Gastrocnemius medialis (tissue), 4 donors: ENCODE measurements around the gene RBM47.

Source experiments
- POLR2A ChIP-seq, 2 donors: fragments of 450-650 bp; IDR thresholded peaks; one replicate each; pipeline ENCODE4 v1.6.1; 2017; ENCODE audit warnings: antibody characterized with exemption in 2 of 2, mild to moderate bottlenecking in 2 of 2, moderate library complexity in 2 of 2
- TF ChIP-seq, protein P1 (sequence below), 5 experiments: fragments of 450-650 bp in 3 of 5; fragments of 200-600 bp in 2 of 5; sonication (generic) in 2 of 5; IDR thresholded peaks in 4 of 5; conservative IDR thresholded peaks in 1 of 5; 1 replicate in 4 of 5; 2 replicates in 1 of 5; pipeline ENCODE4 v1.5.1; 2016 to 2019; ENCODE audit warnings: antibody characterized with exemption in 5 of 5, mild to moderate bottlenecking in 3 of 5, moderate library complexity in 3 of 5

DNA sequence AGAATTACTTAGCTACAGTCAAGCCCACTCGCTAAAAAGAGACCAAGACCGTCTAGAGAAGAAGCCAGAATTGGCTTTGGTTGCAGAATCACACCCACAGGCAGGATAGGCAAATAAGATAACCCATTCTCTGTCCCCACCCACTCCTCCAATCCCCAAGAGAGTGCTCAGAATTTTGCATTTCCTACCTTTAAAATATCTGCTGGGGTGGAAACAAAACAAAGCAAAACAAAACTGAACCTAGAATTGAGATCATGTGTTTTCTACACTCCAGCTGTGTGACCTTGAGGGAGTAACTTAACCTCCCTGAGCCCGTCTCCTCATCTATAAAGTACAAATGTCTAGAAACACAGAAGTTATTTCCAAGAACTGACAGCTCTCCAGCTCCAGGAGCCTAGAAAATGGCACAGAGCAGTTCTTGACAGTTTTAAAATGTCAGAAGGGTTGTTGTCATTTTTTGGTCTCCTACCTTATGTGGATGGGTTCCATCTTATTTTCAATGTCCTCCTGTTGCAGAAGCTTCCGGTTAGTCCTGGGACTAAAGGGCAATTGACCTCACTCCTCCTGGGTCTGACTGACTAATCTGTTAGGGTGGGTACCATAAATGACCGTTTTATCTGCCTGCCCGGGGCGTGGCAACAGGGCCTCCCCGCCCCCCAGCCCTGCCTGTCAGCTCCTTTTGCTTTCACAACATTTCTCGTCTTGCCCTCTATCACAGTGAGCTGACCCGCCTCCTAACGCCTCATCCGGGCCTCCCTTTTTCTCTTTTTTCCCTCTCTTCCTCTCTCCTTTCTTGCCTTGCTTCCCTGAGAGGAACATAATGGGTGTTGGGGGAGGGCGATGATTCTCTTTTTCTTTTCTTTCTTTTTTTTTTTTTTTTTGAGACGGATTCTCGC, 114.0 kb downstream of the RBM47 start:
- TF ChIP-seq POLR2A (IDR thresholded peaks at IDR 0.05) = no peak
- TF ChIP-seq, protein P1, sequence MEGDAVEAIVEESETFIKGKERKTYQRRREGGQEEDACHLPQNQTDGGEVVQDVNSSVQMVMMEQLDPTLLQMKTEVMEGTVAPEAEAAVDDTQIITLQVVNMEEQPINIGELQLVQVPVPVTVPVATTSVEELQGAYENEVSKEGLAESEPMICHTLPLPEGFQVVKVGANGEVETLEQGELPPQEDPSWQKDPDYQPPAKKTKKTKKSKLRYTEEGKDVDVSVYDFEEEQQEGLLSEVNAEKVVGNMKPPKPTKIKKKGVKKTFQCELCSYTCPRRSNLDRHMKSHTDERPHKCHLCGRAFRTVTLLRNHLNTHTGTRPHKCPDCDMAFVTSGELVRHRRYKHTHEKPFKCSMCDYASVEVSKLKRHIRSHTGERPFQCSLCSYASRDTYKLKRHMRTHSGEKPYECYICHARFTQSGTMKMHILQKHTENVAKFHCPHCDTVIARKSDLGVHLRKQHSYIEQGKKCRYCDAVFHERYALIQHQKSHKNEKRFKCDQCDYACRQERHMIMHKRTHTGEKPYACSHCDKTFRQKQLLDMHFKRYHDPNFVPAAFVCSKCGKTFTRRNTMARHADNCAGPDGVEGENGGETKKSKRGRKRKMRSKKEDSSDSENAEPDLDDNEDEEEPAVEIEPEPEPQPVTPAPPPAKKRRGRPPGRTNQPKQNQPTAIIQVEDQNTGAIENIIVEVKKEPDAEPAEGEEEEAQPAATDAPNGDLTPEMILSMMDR (IDR thresholded peaks at IDR 0.05 in 4 of 5, conservative IDR thresholded peaks at IDR 0.05 in 1 of 5) = no peak
